K562 (cell line): ENCODE measurements around the gene CALR3. TPM values are rescaled to one million over a fixed set of nuclear protein-coding genes. Genes with fewer than 3 reads are reported as not detected.

Experiments
- ATAC-seq: fragments of 200-7000 bp; cut with Tn5 transposase; 3 replicates; pipeline ENCODE4 v1.9.1; 2020; ENCODE audit warnings: moderate library complexity
- BruUV-seq: library from RNA; stranded (reverse); fragments of 400-500 nt; replicated peaks from 2 replicates; lab custom pipeline; 2021; lab: Mats Ljungman, UMichigan
- CTCF ChIA-PET: fragments of 300-600 bp; formaldehyde crosslinking; extraction: SDS; loops from one replicate; lab custom pipeline; 2021; ENCODE audit warnings: low intra/inter-chr PET ratio; lab: Yijun Ruan, JAX
- POLR2A ChIA-PET: fragments of 300-600, 350-650 bp; sonication (Branson Sonifier 250); formaldehyde crosslinking; extraction: SDS; loops from one replicate; lab custom pipeline; 2021; ENCODE audit warnings: antibody characterized with exemption, inconsistent platforms; lab: Yijun Ruan, JAX
- DNase-seq, 4 experiments: peaks; one replicate each; pipeline versions ENCODE4 v3.0.0 to v3.0.0-alpha.2; 2011 to 2018; ENCODE audit warnings: low spot score in 3 of 4, mixed read lengths in 3 of 4; ENCODE audit errors: extremely low read depth in 1 of 4
- FAIRE-seq: peaks from 2 replicates; lab custom pipeline; 2011; peaks lifted over from hg19 to GRCh38; lab: Jason Lieb, UNC
- H2AFZ ChIP-seq: 2 replicates; pipeline ENCODE4 v1.6.0; 2011; ENCODE audit warnings: low read depth, low read length, control low read depth, inconsistent platforms
- H3K27ac ChIP-seq: fragments of 200-600 bp; 3 replicates; pipeline ENCODE4 v1.8.0; 2011; ENCODE audit warnings: low read depth, mild to moderate bottlenecking, control low read depth, inconsistent platforms, low read length, moderate library complexity, mixed read lengths; ENCODE audit errors: extremely low read depth
- H3K27me3 ChIP-seq, 2 experiments: fragments of 300-600 bp in 1 of 2; 2 replicates in 1 of 2; 3 replicates in 1 of 2; pipeline versions ENCODE4 v1.6.0 to v1.8.0; 2011; ENCODE audit warnings: inconsistent platforms in 2 of 2, low read length in 2 of 2, mild to moderate bottlenecking in 1 of 2, mixed read lengths in 1 of 2, moderate library complexity in 1 of 2; ENCODE audit not compliant: control insufficient read depth in 2 of 2, insufficient read depth in 2 of 2
- H3K36me3 ChIP-seq: fragments of 300-600 bp; 3 replicates; pipeline ENCODE4 v1.8.0; 2011; ENCODE audit warnings: mild to moderate bottlenecking, low read length, inconsistent platforms; ENCODE audit not compliant: control insufficient read depth, insufficient read depth
- H3K4me1 ChIP-seq, 2 experiments: fragments of 200-600 bp in 1 of 2; replicated peaks in 1 of 2; 2 replicates in 1 of 2; 3 replicates in 1 of 2; pipeline versions ENCODE4 v1.5.1 to v1.8.0; 2011; ENCODE audit warnings: inconsistent platforms in 2 of 2, low read length in 2 of 2, mild to moderate bottlenecking in 1 of 2, mixed read lengths in 1 of 2, moderate library complexity in 1 of 2; ENCODE audit not compliant: control insufficient read depth in 2 of 2, insufficient read depth in 2 of 2
- H3K4me2 ChIP-seq: 2 replicates; pipeline ENCODE4 v1.6.1; 2011; ENCODE audit warnings: low read length, control low read depth, inconsistent platforms, mixed read lengths; ENCODE audit not compliant: insufficient read depth
- H3K4me3 ChIP-seq: fragments of 200-600 bp; sonication (generic), shearing (Covaris generic); 2 replicates; pipeline ENCODE4 v1.5.1; 2016; ENCODE audit warnings: control low read depth, inconsistent platforms
- H3K79me2 ChIP-seq: fragments of 200-600 bp; 3 replicates; pipeline ENCODE4 v1.8.0; 2011; ENCODE audit warnings: low read length, inconsistent platforms; ENCODE audit not compliant: control insufficient read depth, insufficient read depth
- H3K9ac ChIP-seq, 2 experiments: 2 replicates each; pipeline versions ENCODE4 v1.6.0 to v1.6.1; 2011; ENCODE audit warnings: low read depth in 2 of 2, low read length in 2 of 2, control low read depth in 1 of 2, inconsistent platforms in 1 of 2, mild to moderate bottlenecking in 1 of 2, mixed read lengths in 1 of 2; ENCODE audit not compliant: insufficient read depth in 1 of 2
- H3K9me1 ChIP-seq: one replicate; pipeline ENCODE4 v1.6.0; 2011; ENCODE audit warnings: inconsistent platforms, mild to moderate bottlenecking, low read length, moderate library complexity; ENCODE audit not compliant: control insufficient read depth, insufficient read depth
- H3K9me3 ChIP-seq: replicated peaks from 2 replicates; pipeline ENCODE4 v1.5.1; 2011; ENCODE audit warnings: low read depth, low read length, inconsistent platforms; ENCODE audit not compliant: control insufficient read depth, insufficient read depth
- H4K20me1 ChIP-seq: replicated peaks from 2 replicates; pipeline ENCODE4 v1.6.1; 2011; ENCODE audit warnings: low read length, inconsistent platforms, mixed read lengths; ENCODE audit not compliant: control insufficient read depth, insufficient read depth
- CC2D1A ChIP-seq: fragments of 450-650 bp; IDR thresholded peaks from 2 replicates; pipeline ENCODE4 v1.6.1; 2017; ENCODE audit warnings: mild to moderate bottlenecking
- WGBS: fragments of 100-300 bp; shearing (Covaris generic); methylation state at CpG from one replicate; pipeline ENCODE4 v1.1.6; 2016; ENCODE audit warnings: low coverage, mixed read lengths; ENCODE audit not compliant: insufficient coverage; ENCODE audit errors: missing lambda C conversion rate; 5-methylcytosine and 5-hydroxymethylcytosine counted together
- in situ Hi-C: fragments of 300-500 bp; cut with MboI; formaldehyde crosslinking; loops from 4 replicates; pipeline ENCODE4 v1.15.0; 2018; ENCODE audit warnings: inconsistent platforms, mixed read lengths
- intact Hi-C: fragments of 100-400 bp; cut with micrococcal nuclease; formaldehyde crosslinking; loops from 2 replicates; pipeline ENCODE4 v1.14.2; 2022
- polyA plus RNA-seq, 8 experiments: library from polyadenylated mRNA; depleted of rRNA in 4 of 8; stranded (reverse) in 5 of 8; unstranded in 3 of 8; fragments of >200 nt; fragmentation: Nextera tagmentation in 2 of 8; fragmentation: Illumina TruSeq in 1 of 8; extraction: Ambion mirVana in 2 of 8; extraction: Trizol in 1 of 8; gene quantifications; 2 replicates each; pipeline versions ENCODE4 v1.2.1 to v1.2.3, GENCODE V29; 2011 to 2014; ENCODE audit warnings: inconsistent platforms in 1 of 8, missing spikeins in 1 of 8
- total RNA-seq, 7 experiments: library from RNA; depleted of rRNA in 6 of 7; stranded (reverse); fragments of >200 nt in 6 of 7; fragmentation: Illumina TruSeq in 2 of 7; extraction: Trizol in 2 of 7; gene quantifications; 2 replicates each; pipeline versions ENCODE4 v1.2.1 to v1.2.3, GENCODE V29; 2011 to 2021; ENCODE audit warnings: low replicate concordance in 1 of 7
- TF ChIP-seq, protein P1 (sequence below), 3 experiments: fragments of 200-800 bp in 1 of 3; fragments of 250-450 bp in 1 of 3; fragments of 450-650 bp in 1 of 3; sonication (Bioruptor Pico) in 1 of 3; sonication (Bioruptor generic) in 1 of 3; formaldehyde crosslinking in 1 of 3; IDR thresholded peaks; 2 replicates each; pipeline versions ENCODE4 v1.6.1 to v1.8.0; 2016 to 2022; ENCODE audit warnings: mild to moderate bottlenecking in 2 of 3, missing genetic modification characterization in 2 of 3, missing compliant biosample characterization in 1 of 3, moderate library complexity in 1 of 3
- TF ChIP-seq, protein P2 (sequence below): sonication (generic); formaldehyde crosslinking; IDR thresholded peaks from 2 replicates; pipeline ENCODE4 v1.9.0; 2022; ENCODE audit warnings: mild to moderate bottlenecking, missing genetic modification reagents

Gene CALR3
- total and polyA plus RNA-seq, 9 of the 15 experiments (the other 6 are each of a cell fraction or from before 2014, with no cell fraction given), result 0.15 to 0.41 (median 0.22) TPM; not detected in 4

DNA sequence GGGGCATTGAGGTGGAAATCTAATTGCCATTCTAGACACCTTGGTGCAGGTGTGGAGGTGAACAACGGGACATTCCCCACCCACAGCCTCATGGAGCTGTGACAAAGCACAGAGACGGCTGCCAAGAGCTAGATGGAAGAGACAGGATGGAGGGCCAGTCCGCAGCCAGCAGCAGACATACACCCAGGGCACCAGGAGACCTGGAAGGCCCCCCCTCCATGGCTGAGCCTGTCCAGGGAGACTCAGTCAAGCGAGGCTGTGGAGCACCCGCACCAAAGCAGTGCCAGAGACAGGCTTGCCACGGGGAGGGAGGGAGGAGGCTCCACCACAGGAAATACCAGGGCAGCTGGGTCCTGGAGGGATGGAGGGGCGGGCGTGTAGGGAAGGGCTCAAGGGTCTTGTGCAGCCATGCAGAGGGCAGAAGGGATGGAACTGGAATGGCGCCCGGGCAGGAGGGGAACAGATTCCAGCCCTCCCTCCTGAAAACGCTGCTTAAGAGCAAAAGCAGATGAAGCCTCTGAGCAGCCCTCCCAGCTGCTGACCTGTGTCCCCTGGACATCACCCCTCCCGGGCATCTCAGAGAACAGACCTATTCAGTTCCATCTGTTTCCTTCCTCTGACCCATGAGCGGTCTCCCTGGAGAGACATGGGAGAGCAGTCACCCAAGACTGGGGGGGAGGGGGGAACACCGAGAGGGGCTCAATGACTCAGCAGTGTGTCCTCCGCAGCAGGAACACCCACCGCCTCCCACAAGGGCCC, 38.6 kb downstream of the CALR3 start:
- peaks cover 72% of the 10 kb centered on the region for H3K79me2 ChIP-seq
- no peaks in the 10 kb centered on the region for H3K9me1 ChIP-seq
- no peak overlapping the region for H3K4me2 ChIP-seq
- WGBS, result 55% methylated on average over 15 of the region's 16 CpGs
- peak overlapping the region in 1 of 2 experiments; percentile 81; a peak in 2 of 4 replicates for H3K9ac ChIP-seq
- ATAC-seq (peak; percentile 57), DNase-seq (peak in 2 of 4 experiments; percentile 47 to 57), FAIRE-seq (no peak)
- H3K27ac ChIP-seq, result no peak overlapping the region
- H3K4me3 ChIP-seq, result no peak overlapping the region
- no peaks in the 10 kb centered on the region for H3K9me3 ChIP-seq
- H3K27me3 ChIP-seq, result no peaks in the 10 kb centered on the region
- H4K20me1 ChIP-seq, result peaks cover 35% of the 10 kb centered on the region
- no peaks in the 10 kb centered on the region for H3K36me3 ChIP-seq
- ChIA-PET CTCF (no interaction called here), POLR2A (interaction anchor here (1.7 kb wide), 1 partner anchor 9 kb away, joined by 5 read pairs; no protein-coding TSS in a partner anchor)
- intact Hi-C loops (no loop called here), in situ Hi-C loops (no loop called here)
- BruUV-seq, result no TSS peak
- H2AFZ ChIP-seq, result no peak overlapping the region
- TF ChIP-seq, protein P1, sequence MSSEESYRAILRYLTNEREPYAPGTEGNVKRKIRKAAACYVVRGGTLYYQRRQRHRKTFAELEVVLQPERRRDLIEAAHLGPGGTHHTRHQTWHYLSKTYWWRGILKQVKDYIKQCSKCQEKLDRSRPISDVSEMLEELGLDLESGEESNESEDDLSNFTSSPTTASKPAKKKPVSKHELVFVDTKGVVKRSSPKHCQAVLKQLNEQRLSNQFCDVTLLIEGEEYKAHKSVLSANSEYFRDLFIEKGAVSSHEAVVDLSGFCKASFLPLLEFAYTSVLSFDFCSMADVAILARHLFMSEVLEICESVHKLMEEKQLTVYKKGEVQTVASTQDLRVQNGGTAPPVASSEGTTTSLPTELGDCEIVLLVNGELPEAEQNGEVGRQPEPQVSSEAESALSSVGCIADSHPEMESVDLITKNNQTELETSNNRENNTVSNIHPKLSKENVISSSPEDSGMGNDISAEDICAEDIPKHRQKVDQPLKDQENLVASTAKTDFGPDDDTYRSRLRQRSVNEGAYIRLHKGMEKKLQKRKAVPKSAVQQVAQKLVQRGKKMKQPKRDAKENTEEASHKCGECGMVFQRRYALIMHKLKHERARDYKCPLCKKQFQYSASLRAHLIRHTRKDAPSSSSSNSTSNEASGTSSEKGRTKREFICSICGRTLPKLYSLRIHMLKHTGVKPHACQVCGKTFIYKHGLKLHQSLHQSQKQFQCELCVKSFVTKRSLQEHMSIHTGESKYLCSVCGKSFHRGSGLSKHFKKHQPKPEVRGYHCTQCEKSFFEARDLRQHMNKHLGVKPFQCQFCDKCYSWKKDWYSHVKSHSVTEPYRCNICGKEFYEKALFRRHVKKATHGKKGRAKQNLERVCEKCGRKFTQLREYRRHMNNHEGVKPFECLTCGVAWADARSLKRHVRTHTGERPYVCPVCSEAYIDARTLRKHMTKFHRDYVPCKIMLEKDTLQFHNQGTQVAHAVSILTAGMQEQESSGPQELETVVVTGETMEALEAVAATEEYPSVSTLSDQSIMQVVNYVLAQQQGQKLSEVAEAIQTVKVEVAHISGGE (CRISPR knock-in tag; IDR thresholded peaks at IDR 0.05), result 0 out of 6 replicates have a peak, but pooled peaks of 1 of the 3 experiments have one; percentile 27
- TF ChIP-seq CC2D1A, result no peak
- TF ChIP-seq, protein P2, sequence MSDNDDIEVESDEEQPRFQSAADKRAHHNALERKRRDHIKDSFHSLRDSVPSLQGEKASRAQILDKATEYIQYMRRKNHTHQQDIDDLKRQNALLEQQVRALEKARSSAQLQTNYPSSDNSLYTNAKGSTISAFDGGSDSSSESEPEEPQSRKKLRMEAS (CRISPR knock-in tag), result 0 out of 2 replicates have a peak, but pooled peaks have one; percentile 12
- peaks cover 0 to 15% of the 10 kb centered on the region in 2 experiments; a peak in 3 of 5 replicates for H3K4me1 ChIP-seq
